ENCODE measurements around the gene CCDC60.

CCDC60 gene

GRCh38 chr12:119393677-119394076, 59.1 kb downstream of the CCDC60 start:
- peak; percentile 86 for DNase-seq

GRCh38 chr12:119397540-119397939, 63.0 kb downstream of the CCDC60 start:
- no peak for DNase-seq

- DNase-seq, result no peak
Observed at GRCh38 chr12:119398190-119398589, 63.7 kb downstream of the CCDC60 start.

- DNase-seq, result no peak
Observed at GRCh38 chr12:119399301-119399700, 64.8 kb downstream of the CCDC60 start.

- DNase-seq, result peak; percentile 10
Observed at GRCh38 chr12:119406308-119406707, 71.8 kb downstream of the CCDC60 start.

- DNase-seq, result no peak
Observed at GRCh38 chr12:119406811-119407210, 72.3 kb downstream of the CCDC60 start.

- DNase-seq, result no peak
Observed at GRCh38 chr12:119409043-119409442, 74.5 kb downstream of the CCDC60 start.

GRCh38 chr12:119410396-119410795, 75.9 kb downstream of the CCDC60 start:
- DNase-seq, result no peak

GRCh38 chr12:119412306-119412705, 77.8 kb downstream of the CCDC60 start:
- no peak for DNase-seq

- peak; percentile 73 for DNase-seq
Observed at GRCh38 chr12:119412811-119413794, 78.6 kb downstream of the CCDC60 start.

- peak; percentile 66 for DNase-seq
Observed at GRCh38 chr12:119415714-119416113, 81.2 kb downstream of the CCDC60 start.

- peak; percentile 93 for DNase-seq
Observed at GRCh38 chr12:119417440-119417839, 82.9 kb downstream of the CCDC60 start.

GRCh38 chr12:119419381-119419780, 84.9 kb downstream of the CCDC60 start:
- DNase-seq, result no peak

GRCh38 chr12:119423285-119423684, 88.8 kb downstream of the CCDC60 start:
- DNase-seq, result peak; percentile 74

- no peak for DNase-seq
Observed at GRCh38 chr12:119425623-119426022, 91.1 kb downstream of the CCDC60 start.

GRCh38 chr12:119431151-119431550, 96.6 kb downstream of the CCDC60 start:
- DNase-seq, result no peak

- DNase-seq, result no peak
Observed at GRCh38 chr12:119432949-119433348, 98.4 kb downstream of the CCDC60 start.

GRCh38 chr12:119440803-119441360, 106.4 kb downstream of the CCDC60 start:
- peak; percentile 80 for DNase-seq

- no peak for DNase-seq
Observed at GRCh38 chr12:119444462-119445044, 110.0 kb downstream of the CCDC60 start.

GRCh38 chr12:119446459-119446858, 111.9 kb downstream of the CCDC60 start:
- no peak for DNase-seq

GRCh38 chr12:119447126-119447525, 112.6 kb downstream of the CCDC60 start:
- DNase-seq, result no peak

- DNase-seq, result no peak
Observed at GRCh38 chr12:119447618-119448017, 113.1 kb downstream of the CCDC60 start.

GRCh38 chr12:119448611-119449131, 114.1 kb downstream of the CCDC60 start:
- DNase-seq, result peak; percentile 38

GRCh38 chr12:119450771-119451170, 116.2 kb downstream of the CCDC60 start:
- no peak for DNase-seq
